HG02938 (cell line): ENCODE measurements around the gene GRID1.

Experiments used
- ATAC-seq: cut with Tn5 transposase; IDR thresholded peaks from one replicate; pipeline ENCODE4 v1.9.1; 2021; ENCODE audit warnings: mild to moderate bottlenecking, moderate library complexity; ENCODE audit not compliant: unreplicated experiment

GRID1 gene

GRCh38 chr10:86366033-86366901, at the start of gene GRID1:
Gene GRID1, minus strand, starts transcription at chr10:86366795.
- ATAC-seq, result no peak

- no peak for ATAC-seq
Measured at GRCh38 chr10:86415583-86415982, 49.0 kb upstream of the GRID1 start.

GRCh38 chr10:86415116-86415515, 48.5 kb upstream of the GRID1 start:
- ATAC-seq, result no peak

GRCh38 chr10:86413046-86413728, 46.6 kb upstream of the GRID1 start:
- ATAC-seq, result peak; percentile 81

- no peak for ATAC-seq
Measured at GRCh38 chr10:86411852-86412560, 45.4 kb upstream of the GRID1 start.

- ATAC-seq, result no peak
Measured at GRCh38 chr10:86411281-86411841, 44.8 kb upstream of the GRID1 start.

- ATAC-seq, result no peak
Measured at GRCh38 chr10:86410542-86411124, 44.0 kb upstream of the GRID1 start.

GRCh38 chr10:86409183-86409582, 42.6 kb upstream of the GRID1 start:
- no peak for ATAC-seq

GRCh38 chr10:86403183-86403797, 36.7 kb upstream of the GRID1 start:
- no peak for ATAC-seq

- ATAC-seq, result no peak
Measured at GRCh38 chr10:86402283-86402941, 35.8 kb upstream of the GRID1 start.

- ATAC-seq, result no peak
Measured at GRCh38 chr10:86401588-86402282, 35.1 kb upstream of the GRID1 start.

- peak; percentile 41 for ATAC-seq
Measured at GRCh38 chr10:86400705-86401587, 34.4 kb upstream of the GRID1 start.

- ATAC-seq, result peak; percentile 93
Measured at GRCh38 chr10:86399879-86400704, 33.5 kb upstream of the GRID1 start.

GRCh38 chr10:86399514-86399878, 32.9 kb upstream of the GRID1 start:
- no peak for ATAC-seq

GRCh38 chr10:86397120-86397519, 30.5 kb upstream of the GRID1 start:
- ATAC-seq, result no peak

GRCh38 chr10:86393862-86394455, 27.4 kb upstream of the GRID1 start:
- no peak for ATAC-seq

GRCh38 chr10:86393362-86393761, 26.8 kb upstream of the GRID1 start:
- no peak for ATAC-seq
